GM18507 (cell line): ENCODE measurements around the gene SCARB2.

Experiments used
- DNase-seq: peaks from one replicate; pipeline ENCODE4 v3.0.0; 2011; ENCODE audit warnings: low read depth; ENCODE audit not compliant: insufficient read length; ENCODE audit errors: extremely low spot score
- FAIRE-seq: peaks from 2 replicates; lab custom pipeline; 2011; peaks lifted over from hg19 to GRCh38; lab: Jason Lieb, UNC

SCARB2 gene

GRCh38 chr4:76204936-76205335 is 8.7 kb downstream of the SCARB2 start:
- DNase-seq (no peak), FAIRE-seq (no peak)

GRCh38 chr4:76203541-76203940 is 10.1 kb downstream of the SCARB2 start:
- FAIRE-seq (no peak), DNase-seq (no peak)

- no peak for FAIRE-seq
- DNase-seq = no peak
These were observed 12.3 kb downstream of the SCARB2 start for GRCh38 chr4:76201276-76201675.

- no peak for FAIRE-seq
- no peak for DNase-seq
These were observed 12.8 kb downstream of the SCARB2 start for GRCh38 chr4:76200771-76201231.

- no peak for DNase-seq
These were observed 13.9 kb downstream of the SCARB2 start for GRCh38 chr4:76199664-76200211.

GRCh38 chr4:76198411-76199237 is 15.0 kb downstream of the SCARB2 start:
- peak; percentile 72 for FAIRE-seq
- DNase-seq = no peak

More at GRCh38 chr4:76199664-76200211, 13.9 kb downstream of the SCARB2 start:
- FAIRE-seq = peak; percentile 95

- DNase-seq = no peak
- FAIRE-seq = peak; percentile 49
These were observed 15.6 kb downstream of the SCARB2 start for GRCh38 chr4:76197971-76198410.

GRCh38 chr4:76197031-76197743 is 16.4 kb downstream of the SCARB2 start:
- FAIRE-seq = peak; percentile 53
- no peak for DNase-seq

GRCh38 chr4:76196376-76196775 is 17.2 kb downstream of the SCARB2 start:
- FAIRE-seq (no peak), DNase-seq (no peak)

- no peak for DNase-seq
- no peak for FAIRE-seq
These were observed 18.3 kb downstream of the SCARB2 start for GRCh38 chr4:76195326-76195725.

GRCh38 chr4:76194325-76194724 is 19.3 kb downstream of the SCARB2 start:
- FAIRE-seq = no peak
- DNase-seq = no peak

- FAIRE-seq = no peak
- no peak for DNase-seq
These were observed 21.4 kb downstream of the SCARB2 start for GRCh38 chr4:76192236-76192635.

GRCh38 chr4:76188557-76188956 is 25.1 kb downstream of the SCARB2 start:
- DNase-seq (no peak), FAIRE-seq (no peak)

- DNase-seq (no peak), FAIRE-seq (no peak)
These were observed 25.5 kb downstream of the SCARB2 start for GRCh38 chr4:76188149-76188548.

- FAIRE-seq = no peak
These were observed 26.5 kb downstream of the SCARB2 start for GRCh38 chr4:76187152-76187551.

GRCh38 chr4:76182463-76182862 is 31.2 kb downstream of the SCARB2 start:
- no peak for DNase-seq
- no peak for FAIRE-seq

More at GRCh38 chr4:76187152-76187551, 26.5 kb downstream of the SCARB2 start:
- DNase-seq = no peak

GRCh38 chr4:76179398-76180318 is 34.0 kb downstream of the SCARB2 start:
- peak; percentile 45 for DNase-seq
- FAIRE-seq = peak; percentile 83

- FAIRE-seq (no peak), DNase-seq (no peak)
These were observed 35.3 kb downstream of the SCARB2 start for GRCh38 chr4:76178296-76178695.

GRCh38 chr4:76177709-76178108 is 35.9 kb downstream of the SCARB2 start:
- FAIRE-seq (no peak), DNase-seq (no peak)
